DMS153 (cell line): ENCODE data around the gene C2orf81.
A peak's percentile ranks its signal among the peaks of the same experiment; 100 is the strongest.

ENCODE experiments used
- DNase-seq: peaks from one replicate; lab custom pipeline; 2025; lab: John Stamatoyannopoulos, UW

C2orf81 gene

GRCh38 chr2:74390606-74391005, 30.8 kb downstream of the C2orf81 start:
- DNase-seq = no peak

DNA sequence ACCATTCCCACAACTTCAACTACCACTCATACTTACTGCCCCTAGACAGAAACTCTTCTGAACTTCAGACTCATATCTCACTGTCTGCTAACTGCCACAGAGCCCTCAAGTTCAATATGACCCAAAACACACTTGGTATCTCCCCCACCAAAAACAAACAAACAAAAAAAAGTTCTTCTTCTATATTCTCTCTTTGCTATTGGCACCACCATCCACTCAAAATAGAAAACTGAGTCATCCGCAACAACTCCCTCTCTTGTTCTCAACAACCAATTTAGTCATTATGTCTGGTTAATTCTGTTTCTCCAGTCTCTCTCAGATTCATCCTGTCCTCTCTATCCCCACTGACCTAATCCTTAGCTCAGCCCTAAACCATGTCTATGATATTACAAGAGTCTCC, 34.1 kb downstream of the C2orf81 start:
- no peak for DNase-seq

DNA sequence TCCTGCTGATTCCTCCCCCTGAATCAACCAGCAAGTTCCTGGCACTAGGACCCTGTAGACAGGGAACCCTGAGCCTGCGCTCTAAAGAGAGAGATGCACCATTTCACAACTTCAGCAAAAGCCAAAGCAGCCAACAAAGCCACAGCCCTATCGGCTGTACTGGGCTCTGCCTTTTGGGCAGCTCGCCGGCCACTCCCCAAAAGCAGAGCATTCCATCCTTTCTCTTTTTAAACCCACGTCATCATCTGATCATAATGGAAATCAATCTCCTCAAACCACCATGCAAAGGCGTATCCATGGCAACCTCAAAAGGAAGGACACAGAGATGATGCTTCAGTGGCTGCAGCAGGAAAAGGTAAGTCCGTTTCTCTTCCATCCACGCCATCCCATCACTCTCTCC, 36.0 kb downstream of the C2orf81 start:
- DNase-seq = no peak

GRCh38 chr2:74384051-74384450, 37.4 kb downstream of the C2orf81 start:
- no peak for DNase-seq

DNA sequence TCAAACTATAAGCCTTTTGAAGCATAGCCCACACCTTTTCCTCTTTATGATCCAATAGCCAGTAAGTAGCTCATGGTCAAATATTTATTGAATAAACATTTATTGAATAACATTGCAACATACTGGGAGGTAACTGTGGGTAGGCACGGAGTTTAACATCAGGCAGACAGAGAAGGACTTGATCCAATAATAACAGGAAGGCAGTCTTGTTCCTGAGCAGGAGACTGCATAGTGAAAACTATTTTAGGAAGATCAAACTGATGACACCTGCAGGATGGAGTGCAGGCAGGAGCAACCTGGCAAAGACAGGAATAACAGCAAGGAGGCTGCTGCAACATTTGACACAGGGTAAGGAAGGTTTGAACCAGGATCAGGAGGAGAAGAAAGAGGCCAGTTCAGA, 38.2 kb downstream of the C2orf81 start:
- no peak for DNase-seq

DNA sequence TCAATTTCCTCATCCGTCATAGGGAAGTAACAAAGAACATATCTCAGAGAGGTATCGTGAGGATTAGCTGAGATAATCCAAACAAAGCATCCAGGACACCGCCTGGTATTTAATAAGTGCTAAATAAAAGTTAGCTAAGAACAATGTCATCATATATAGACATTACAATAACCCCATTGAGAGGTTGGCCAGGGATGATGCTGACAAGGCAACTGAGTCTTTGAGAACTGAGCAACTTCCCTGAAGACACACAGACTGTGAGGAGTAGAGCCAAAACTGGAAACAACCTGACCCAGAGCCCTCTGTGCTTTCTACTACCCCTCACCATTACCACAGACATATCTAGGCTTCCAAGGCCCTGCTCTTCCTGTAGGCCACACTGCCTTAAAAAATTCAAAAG, 39.7 kb downstream of the C2orf81 start:
- DNase-seq = no peak

- DNase-seq = no peak
These were observed 41.3 kb downstream of the C2orf81 start, which contains the start of gene DCTN1 for GRCh38 chr2:74379851-74380789. Gene DCTN1 (minus strand): TSS chr2:74380311. CDS start chr2:74380037, 274 bp downstream.

DNA sequence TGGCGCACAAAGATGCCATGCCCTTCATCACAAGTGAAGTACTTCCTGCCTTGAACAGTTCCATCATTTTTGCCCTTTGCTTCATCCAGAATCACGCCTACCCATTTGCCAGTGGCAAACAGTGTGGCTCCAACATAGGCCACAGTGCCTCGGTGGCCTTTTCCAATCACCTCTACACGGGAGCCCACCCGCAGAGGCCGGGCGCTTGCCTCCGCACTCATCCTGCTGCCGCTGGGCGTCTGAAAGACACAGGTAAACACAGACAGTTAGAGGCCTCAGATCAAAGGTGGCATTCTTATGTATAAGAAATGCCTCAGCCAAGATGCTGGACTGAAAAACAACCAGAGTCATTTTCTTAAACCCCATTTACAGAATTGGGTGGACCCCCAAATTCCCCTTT, 43.4 kb downstream of the C2orf81 start:
- no peak for DNase-seq

GRCh38 chr2:74375838-74376237, 45.6 kb downstream of the C2orf81 start:
- no peak for DNase-seq

DNA sequence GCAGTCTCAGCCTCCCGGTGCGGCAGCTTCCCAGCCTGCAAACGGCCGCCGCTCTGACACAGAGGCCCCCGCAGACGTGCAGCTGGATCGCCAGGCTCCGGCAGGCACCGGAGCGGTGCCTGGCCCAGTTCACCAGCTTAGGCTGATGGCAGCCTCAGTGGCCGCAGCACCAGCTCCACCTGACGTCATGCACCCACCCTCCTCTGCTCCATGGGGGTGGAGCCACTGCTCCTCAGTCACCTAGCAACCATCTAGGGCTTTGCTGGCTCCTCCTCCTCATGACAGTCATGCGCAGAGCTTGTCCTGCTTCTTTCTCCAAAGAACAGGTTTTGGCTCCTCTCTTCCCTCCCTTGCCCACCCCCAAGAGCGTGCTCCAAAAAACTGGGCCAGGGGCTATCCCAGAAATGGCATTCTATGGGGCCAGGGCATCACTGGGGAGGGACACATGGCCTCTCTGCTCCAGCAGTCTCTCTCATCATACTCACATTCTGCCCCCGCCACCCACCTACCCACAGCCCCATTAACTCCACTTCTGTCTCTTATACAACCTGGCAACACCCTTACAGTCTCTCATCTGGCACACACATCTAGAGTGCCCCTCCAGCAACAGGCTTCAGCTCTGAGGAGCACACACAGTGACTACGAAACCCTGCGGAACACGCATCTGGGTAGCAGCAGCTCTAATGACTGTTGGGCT, 46.8 kb downstream of the C2orf81 start:
- peak; percentile 80 for DNase-seq

DNA sequence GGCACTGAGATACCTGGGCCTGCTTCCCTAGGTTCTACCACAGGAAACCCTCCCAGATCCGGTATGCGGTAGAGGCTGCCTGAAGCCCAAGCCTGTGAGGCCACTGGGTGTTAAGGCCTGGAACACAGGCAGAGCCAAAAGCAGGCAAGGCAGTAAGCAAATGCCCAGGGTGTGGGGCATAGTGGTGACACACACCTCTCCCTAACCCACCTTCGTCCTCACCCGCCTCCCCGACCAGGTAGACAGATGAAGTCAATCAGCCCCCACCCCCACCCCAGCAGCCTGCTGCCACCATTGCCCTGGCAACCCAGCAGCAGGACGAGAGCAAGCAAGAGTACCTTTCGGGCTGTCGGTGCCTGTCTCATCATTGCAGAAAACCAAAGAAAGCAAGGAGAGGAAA, 47.4 kb downstream of the C2orf81 start:
- DNase-seq = no peak

DNA sequence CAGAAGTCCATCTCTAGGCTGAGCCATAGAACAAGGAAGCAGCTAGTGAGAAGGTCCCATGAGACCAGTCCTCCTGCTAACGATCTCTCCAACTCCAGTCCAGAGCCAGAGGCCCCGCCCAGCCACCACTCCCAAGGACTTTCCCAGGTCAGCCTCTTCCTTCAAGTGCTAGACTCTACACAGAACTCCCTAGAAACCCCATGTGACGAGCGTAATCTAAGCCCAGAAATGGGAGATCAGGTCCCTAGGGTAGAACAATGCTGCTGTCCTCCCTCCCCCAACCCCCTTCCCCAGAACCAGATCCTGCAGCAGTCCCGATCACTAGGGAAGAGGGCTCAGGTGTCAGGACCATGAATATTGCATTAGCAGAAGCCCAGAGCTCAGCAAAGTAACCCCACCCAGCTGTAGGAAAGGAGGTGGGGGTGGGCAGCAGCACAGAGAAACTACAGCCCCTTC, 48.2 kb downstream of the C2orf81 start:
- DNase-seq = peak; percentile 58

DNA sequence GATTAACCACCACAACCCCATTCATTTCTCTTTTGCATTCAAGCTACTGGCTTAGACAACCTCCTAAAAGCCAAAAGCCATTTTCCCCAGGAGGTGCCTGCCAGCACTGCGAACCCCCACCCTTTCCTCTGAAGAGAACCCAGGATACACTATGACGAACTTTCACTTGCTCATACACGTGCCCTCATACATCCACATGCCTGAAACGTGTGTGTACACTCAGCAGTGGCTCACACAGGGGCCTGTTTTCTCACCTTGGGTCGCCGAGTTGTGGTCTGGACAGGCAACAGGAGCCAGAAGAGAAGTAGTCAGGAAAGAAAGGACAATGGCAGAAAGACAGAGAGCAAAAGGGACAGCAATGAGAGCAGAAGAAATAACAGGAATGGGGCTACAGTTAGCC, 48.7 kb downstream of the C2orf81 start:
- DNase-seq = no peak

DNA sequence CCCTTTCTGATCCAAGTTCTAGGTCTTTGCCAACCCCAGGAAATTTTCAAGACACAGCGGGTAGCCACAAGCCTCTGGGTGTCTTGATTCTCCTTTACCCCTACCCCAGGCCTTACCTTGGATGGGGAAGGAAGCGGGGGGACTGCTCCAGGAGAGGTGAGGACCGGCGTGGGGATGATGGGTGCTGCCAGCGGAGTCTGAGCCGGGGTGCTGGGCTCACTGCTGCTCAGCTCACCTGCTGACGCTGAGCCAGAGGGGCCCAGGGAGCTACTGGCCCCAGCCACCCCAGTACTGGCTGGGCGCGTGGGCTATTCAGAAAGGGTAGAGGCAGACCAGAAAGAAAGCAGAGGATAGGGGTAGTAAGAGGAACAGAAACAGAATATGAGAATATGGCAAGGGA, 50.0 kb downstream of the C2orf81 start:
- no peak for DNase-seq

- no peak for DNase-seq
These were observed 51.4 kb downstream of the C2orf81 start for GRCh38 chr2:74369976-74370375.

GRCh38 chr2:74368499-74368898, 52.9 kb downstream of the C2orf81 start:
- no peak for DNase-seq

DNA sequence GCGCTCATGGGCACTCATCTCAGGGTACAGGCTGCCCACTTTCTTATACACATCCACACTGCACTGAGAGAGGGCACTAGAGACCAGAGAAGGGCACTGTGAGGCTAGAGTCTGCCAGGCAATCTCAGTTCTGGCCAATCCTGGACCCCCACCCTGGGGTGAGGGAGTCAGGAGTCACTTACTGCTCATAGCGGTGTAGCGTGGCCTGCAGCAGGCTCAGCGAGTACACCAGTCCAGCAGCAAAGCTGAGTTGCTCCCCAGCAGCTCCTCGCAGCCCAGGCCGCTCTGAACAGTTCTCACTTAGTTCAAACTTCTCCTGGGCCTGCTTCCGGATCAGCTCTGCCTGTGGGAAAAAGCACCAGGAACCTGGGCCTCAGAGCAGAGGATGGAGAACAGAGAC, 53.6 kb downstream of the C2orf81 start:
- no peak for DNase-seq

DNA sequence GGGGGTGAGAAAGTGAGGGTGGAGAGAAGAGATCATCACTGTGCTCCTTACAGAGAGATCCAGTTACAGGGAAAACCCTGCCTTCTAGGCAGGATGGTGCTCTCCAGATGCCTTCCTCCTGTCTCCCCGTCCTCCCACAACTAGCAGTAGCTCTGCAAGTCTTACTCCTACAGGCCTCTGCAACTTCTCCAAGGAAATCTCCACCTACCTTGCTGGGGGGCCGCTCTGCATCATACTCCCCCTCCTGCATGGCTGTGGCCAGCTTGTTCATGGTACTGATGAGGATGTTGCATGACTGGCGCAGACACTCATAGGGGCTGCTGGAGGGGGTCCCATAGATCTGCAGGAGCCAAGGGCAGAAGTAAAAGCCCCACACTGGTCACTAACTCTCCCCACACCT, 55.4 kb downstream of the C2orf81 start:
- DNase-seq = no peak

GRCh38 chr2:74364533-74365505, 56.6 kb downstream of the C2orf81 start:
- DNase-seq = no peak
